HG03108 (cell line): ENCODE data around the gene PMVK.
"Not testable (repeated sequence)": the region's sequence is repeated elsewhere in the genome, so short reads cannot be mapped to it uniquely, and the experiment has no call there.

Experiments used
- ATAC-seq: cut with Tn5 transposase; IDR thresholded peaks from one replicate; pipeline ENCODE4 v1.9.1; 2021; ENCODE audit warnings: moderate library complexity; ENCODE audit not compliant: unreplicated experiment

Gene PMVK

DNA sequence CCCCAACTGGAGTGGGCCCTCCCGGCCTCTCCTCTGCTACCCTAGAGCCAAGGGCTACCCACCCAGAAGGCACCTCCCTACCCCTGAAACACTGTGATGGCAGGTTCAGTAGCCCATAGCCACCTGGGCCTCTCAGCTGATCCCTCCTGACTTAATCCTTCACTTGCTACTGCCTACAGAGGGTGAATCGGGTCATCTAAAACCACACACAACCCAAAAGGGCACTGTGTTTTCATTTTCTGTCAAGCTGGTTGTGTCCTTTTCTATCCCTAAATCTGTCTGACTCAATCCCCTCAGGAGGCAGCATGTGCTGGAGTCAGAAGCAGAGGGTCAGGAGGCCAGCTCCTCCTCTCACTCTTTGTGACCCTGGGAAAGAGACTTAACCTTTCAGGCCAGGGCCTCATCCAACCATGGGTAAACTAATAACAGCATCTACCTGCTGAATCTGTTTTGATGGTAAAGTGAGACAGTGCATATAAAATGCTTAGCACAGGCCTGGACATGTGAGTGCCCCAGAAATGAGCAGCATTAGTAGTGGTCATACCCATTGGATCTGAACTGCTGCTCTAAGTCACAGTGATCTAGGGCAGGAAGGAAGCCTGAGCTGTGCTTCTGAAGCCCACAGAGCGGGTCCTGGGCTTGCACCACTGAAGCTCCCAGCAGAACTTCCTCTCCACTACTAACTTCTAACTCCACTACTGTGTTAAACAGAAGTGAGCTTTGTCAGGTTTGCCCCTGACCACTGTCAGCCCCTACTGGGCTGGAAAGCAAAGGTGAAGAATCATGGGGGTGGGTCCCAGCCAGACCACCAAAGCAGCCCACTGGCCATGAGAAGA is 11.0 kb downstream of the PMVK start:
- ATAC-seq = no peak

- no peak for ATAC-seq
These were observed 12.8 kb downstream of the PMVK start for GRCh38 chr1:154923695-154924094.

GRCh38 chr1:154913273-154913672 is 23.2 kb downstream of the PMVK start:
- ATAC-seq = no peak

DNA sequence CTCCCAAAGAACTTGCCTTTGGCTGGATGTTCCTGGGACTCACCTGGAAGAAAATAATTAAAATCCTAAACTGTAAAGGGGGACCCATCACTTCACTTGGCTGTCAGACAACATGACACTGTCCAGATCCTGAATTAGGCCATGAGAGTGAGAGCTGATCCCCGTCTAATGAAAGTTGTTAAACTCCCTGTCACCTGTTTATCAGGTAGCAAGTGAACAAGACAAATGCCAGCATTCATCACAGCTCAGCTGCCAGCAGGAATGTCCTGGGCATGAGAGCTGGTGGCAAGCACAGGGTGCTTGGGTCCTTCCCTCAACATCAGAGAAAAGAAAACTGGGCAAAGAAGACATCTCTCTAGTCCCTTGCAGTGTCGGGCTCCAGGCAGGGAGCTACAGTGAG is 23.8 kb downstream of the PMVK start:
- ATAC-seq = no peak

- ATAC-seq = no peak
These were observed 24.6 kb downstream of the PMVK start for GRCh38 chr1:154911691-154912550.

DNA sequence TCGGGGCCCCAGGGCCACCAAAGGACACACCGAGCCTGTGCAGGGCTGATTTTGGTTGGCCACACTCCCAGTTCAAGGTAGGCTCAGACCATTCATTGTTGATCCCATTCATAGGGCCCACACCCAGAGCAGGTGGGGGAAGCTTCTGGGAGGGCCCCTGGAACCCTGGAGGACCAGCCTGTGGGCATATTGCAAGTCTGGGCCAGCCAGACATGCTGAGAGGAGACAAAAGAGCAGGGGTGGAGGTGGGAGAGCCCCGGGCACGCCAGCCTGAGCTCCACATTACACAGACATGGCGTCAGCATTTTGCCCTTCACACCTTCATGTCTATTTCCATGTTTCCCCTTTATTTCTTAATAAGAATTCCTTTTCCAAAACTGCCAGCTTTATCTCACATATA is 25.7 kb downstream of the PMVK start:
- ATAC-seq = no peak

- no peak for ATAC-seq
These were observed 27.6 kb downstream of the PMVK start for GRCh38 chr1:154908937-154909336.

DNA sequence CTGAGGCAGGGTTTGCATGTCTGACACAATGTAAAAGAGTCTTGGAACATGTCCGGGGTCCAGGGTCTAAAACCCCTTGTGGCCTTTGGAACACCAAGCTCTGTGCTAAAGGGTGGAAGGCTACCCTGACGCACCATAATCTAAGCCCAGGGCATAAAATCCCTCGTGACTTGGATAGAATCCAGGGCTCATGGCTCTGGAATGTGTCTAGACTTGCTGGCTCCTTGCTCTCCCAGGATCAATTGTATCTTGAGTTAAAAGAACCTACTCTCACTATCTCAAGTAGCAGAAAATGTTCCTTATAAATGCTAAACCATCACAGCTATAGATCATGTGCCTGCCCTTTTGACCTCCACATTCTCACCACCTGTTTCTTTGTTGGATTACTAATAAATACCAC is 28.4 kb downstream of the PMVK start:
- not testable (repeated sequence) for ATAC-seq

GRCh38 chr1:154906621-154907081 is 29.9 kb downstream of the PMVK start:
- ATAC-seq = no peak

GRCh38 chr1:154902938-154903566 is 33.5 kb downstream of the PMVK start:
- no peak for ATAC-seq

- ATAC-seq = no peak
These were observed 34.9 kb downstream of the PMVK start for GRCh38 chr1:154901591-154901990.

DNA sequence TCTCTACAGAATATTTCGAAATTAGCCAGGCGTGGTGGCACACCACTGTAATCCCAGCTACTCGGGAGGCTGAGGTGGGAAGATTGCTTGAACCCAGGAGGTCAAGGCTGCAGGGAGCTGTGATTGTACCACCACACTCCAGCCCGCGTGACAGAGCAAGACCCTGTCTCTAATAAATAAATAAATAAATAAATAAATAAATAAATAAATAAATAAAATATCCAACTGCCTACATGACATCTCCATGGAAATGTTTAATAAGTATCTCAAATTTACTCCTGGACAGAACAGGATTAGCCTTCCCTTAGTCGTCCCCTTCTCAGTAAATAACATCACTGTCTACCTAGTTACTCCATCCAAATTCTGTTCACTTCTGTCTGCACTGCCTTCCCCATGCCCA is 37.5 kb downstream of the PMVK start:
- no peak for ATAC-seq

GRCh38 chr1:154896771-154897286 is 39.7 kb downstream of the PMVK start:
- no peak for ATAC-seq

DNA sequence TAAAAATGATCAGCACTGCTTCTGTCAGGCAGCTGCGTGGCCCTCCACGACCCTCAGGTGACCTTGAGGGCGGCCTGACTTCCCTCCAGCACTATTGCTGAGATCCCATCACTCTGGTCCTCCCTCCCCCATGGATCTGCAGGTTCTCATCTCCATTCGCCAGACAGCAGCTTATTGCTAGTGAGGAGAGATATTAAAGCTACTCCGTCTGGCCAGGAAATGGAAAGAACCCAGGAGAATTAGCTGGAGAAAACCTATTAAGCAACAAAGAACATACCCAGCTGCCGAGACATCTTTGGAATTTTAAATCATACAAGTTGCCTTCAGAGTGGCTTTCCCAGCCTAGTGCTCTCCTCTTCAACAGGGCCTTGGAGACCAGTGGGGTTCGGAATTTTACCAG is 40.7 kb downstream of the PMVK start:
- ATAC-seq = no peak

DNA sequence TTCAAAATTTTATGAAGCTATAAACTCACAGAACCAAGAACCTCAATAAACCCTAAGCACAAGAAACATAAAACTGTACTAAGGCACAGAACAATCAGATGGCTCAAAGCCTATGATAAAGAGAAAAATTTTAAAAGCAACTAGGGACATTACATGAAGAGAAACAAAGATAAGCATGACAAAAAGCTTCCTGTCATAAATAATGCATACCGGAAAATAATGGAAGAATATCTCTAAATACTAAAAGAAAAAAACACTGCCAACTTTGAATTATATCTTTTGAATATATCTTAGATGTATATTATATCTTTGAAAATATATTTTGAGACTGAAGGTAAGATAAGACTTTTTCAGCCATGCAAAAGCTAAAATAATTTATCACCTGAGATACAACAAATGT is 45.1 kb downstream of the PMVK start:
- ATAC-seq = no peak

- ATAC-seq = no peak
These were observed 47.8 kb downstream of the PMVK start for GRCh38 chr1:154888757-154889156.

- no peak for ATAC-seq
These were observed 50.1 kb downstream of the PMVK start for GRCh38 chr1:154886281-154887015.

- ATAC-seq = no peak
These were observed 51.4 kb downstream of the PMVK start for GRCh38 chr1:154884869-154885701.

DNA sequence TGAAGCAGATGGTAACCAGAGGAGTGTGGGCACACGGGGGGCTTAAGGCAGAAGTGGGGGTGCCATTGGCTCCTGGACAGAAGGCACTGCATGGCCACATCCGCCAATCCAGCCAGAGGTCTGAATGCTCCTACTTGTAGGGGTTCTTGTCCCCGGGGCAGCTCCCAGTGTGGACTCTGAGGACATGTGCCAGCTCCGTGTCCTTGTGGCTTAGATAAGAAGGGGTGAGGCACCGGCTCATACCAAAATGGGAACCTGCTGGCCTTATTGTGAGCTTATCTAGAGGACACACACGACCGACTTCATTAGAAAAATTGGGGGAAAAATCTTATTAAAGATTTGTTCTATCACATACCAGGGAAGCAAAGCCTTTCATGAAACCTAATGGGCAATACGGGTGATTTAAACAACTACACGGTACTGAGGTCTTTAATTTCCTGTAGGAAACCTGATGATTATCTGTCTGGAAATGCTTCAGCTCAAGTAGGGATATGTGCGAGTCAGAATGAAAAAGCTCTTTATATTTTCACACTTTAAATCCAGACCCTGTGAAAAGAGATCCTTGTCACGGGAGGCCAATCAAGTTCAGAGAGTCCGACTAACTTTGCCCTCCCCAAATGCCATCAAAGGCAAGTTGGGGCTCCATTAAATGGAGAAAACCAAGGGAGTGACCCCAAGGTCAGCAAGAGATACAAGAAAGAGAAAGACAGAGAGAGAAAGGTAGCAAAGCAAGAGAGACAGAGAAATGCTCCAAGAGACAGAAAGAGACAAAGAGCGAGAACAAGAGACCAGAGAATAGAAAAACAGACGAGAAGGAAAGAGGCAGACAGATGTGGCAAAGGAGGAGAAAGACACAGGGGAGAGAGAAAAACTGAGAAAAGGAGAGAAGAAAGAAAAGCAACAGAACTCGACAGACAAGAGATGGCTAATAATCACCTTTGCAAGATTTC is 52.3 kb downstream of the PMVK start:
- ATAC-seq = no peak
